ENCODE measurements around the gene SCAMP5. TPM values are rescaled to one million over a fixed set of nuclear protein-coding genes. Genes with fewer than 3 reads are reported as not detected.
A peak's percentile ranks its signal among the peaks of the same experiment; 100 is the strongest.

The SCAMP5 gene
- total RNA-seq, 1 donor from 2014 or later: 16.4 TPM

GRCh38 chr15:74992619-74993018, 2.7 kb upstream of the SCAMP5 start:
- H3K9ac ChIP-seq: no peak overlapping the region
- TF ChIP-seq CTCF (IDR thresholded peaks at IDR 0.05) (no peak), EZH2phosphoT487 (IDR thresholded peaks at IDR 0.05) (no peak), EZH2 (IDR thresholded peaks at IDR 0.05) (no peak)
- H3K9me3 Mint-ChIP-seq: no peaks in the 10 kb centered on the region

GRCh38 chr15:74994236-74994635, 1.1 kb upstream of the SCAMP5 start:
- H3K27ac ChIP-seq: no peak overlapping the region
- H3K79me2 ChIP-seq (ENCODE audit: low read depth): peaks cover 14% of the 10 kb centered on the region
- no peak overlapping the region for H3K4me2 ChIP-seq
- no peaks in the 10 kb centered on the region for H3K9me3 ChIP-seq (ENCODE audit: low read depth)
- TF ChIP-seq EZH2 (IDR thresholded peaks at IDR 0.05) (no peak), EZH2phosphoT487 (IDR thresholded peaks at IDR 0.05) (no peak), CTCF (IDR thresholded peaks at IDR 0.05) (no peak)
- H3K36me3 ChIP-seq: no peaks in the 10 kb centered on the region
- DNase-seq (ENCODE audit: low spot score): no peak
- no peaks in the 10 kb centered on the region for H3F3A ChIP-seq (ENCODE audit: low read depth)
- H3K4me1 ChIP-seq: peaks cover 6% of the 10 kb centered on the region
- no peak overlapping the region for H2AFZ ChIP-seq (replicated peaks)
- no peak overlapping the region for H3K9ac ChIP-seq
- Mint-ChIP-seq H3K4me3 (peak overlapping the region; percentile 30), H3K4me1 (peaks cover 7% of the 10 kb centered on the region), H3K36me3 (peaks cover 9% of the 10 kb centered on the region), H3K27me3 (ENCODE audit: insufficient read depth, low read depth) (peaks cover 25% of the 10 kb centered on the region), H3K9me3 (no peaks in the 10 kb centered on the region), H3K27ac (no peak overlapping the region)
- peaks cover 19% of the 10 kb centered on the region for H4K20me1 ChIP-seq (ENCODE audit: low read depth)
- peaks cover 45% of the 10 kb centered on the region for H3K27me3 ChIP-seq
- no peak overlapping the region for H3K4me3 ChIP-seq

More at GRCh38 chr15:74992619-74993018, 2.7 kb upstream of the SCAMP5 start:
- Histone ChIP-seq H3K4me1 (peaks cover 6% of the 10 kb centered on the region), H3K79me2 (ENCODE audit: low read depth) (peaks cover 14% of the 10 kb centered on the region), H2AFZ (replicated peaks) (no peak overlapping the region), H3K4me3 (no peak overlapping the region), H4K20me1 (ENCODE audit: low read depth) (peaks cover 19% of the 10 kb centered on the region), H3F3A (ENCODE audit: low read depth) (no peaks in the 10 kb centered on the region), H3K27me3 (peaks cover 45% of the 10 kb centered on the region), H3K27ac (no peak overlapping the region), H3K36me3 (no peaks in the 10 kb centered on the region), H3K4me2 (no peak overlapping the region), H3K9me3 (ENCODE audit: low read depth) (no peaks in the 10 kb centered on the region)
- H3K27me3 Mint-ChIP-seq (ENCODE audit: insufficient read depth, low read depth): peaks cover 24% of the 10 kb centered on the region
- no peak overlapping the region for H3K4me3 Mint-ChIP-seq
- no peak for DNase-seq (ENCODE audit: low spot score)
- no peak overlapping the region for H3K27ac Mint-ChIP-seq
- peaks cover 8% of the 10 kb centered on the region for H3K36me3 Mint-ChIP-seq
- H3K4me1 Mint-ChIP-seq: peaks cover 7% of the 10 kb centered on the region

GRCh38 chr15:74994685-74995084, 678 bp upstream of the SCAMP5 start:
- H3K27me3 ChIP-seq: peaks cover 41% of the 10 kb centered on the region
- H3K4me2 ChIP-seq: no peak overlapping the region
- H4K20me1 ChIP-seq (ENCODE audit: low read depth): peaks cover 19% of the 10 kb centered on the region
- no peak overlapping the region for H3K9ac ChIP-seq
- TF ChIP-seq EZH2phosphoT487 (IDR thresholded peaks at IDR 0.05) (no peak), CTCF (IDR thresholded peaks at IDR 0.05) (no peak), EZH2 (IDR thresholded peaks at IDR 0.05) (no peak)
- Mint-ChIP-seq H3K4me3 (peak overlapping the region; percentile 85), H3K4me1 (peaks cover 7% of the 10 kb centered on the region), H3K27me3 (ENCODE audit: insufficient read depth, low read depth) (peaks cover 28% of the 10 kb centered on the region), H3K9me3 (no peaks in the 10 kb centered on the region), H3K27ac (no peak overlapping the region), H3K36me3 (peaks cover 9% of the 10 kb centered on the region)
- no peaks in the 10 kb centered on the region for H3K9me3 ChIP-seq (ENCODE audit: low read depth)
- no peak overlapping the region for H3K27ac ChIP-seq
- peaks cover 14% of the 10 kb centered on the region for H3K79me2 ChIP-seq (ENCODE audit: low read depth)
- no peak overlapping the region for H3K4me3 ChIP-seq
- H3K4me1 ChIP-seq: peaks cover 6% of the 10 kb centered on the region
- H3K36me3 ChIP-seq: no peaks in the 10 kb centered on the region
- no peak overlapping the region for H2AFZ ChIP-seq (replicated peaks)
- no peaks in the 10 kb centered on the region for H3F3A ChIP-seq (ENCODE audit: low read depth)
- no peak for DNase-seq (ENCODE audit: low spot score)
